Measurements from ENCODE around the gene C15orf39.

GRCh38 chr15:75201616-75202250 is at the start of gene C15orf39:
- TF ChIP-seq CTCF (IDR thresholded peaks at IDR 0.05; ENCODE audit: low read depth, low read length) (peak; percentile 77), EZH2phosphoT487 (IDR thresholded peaks at IDR 0.05; ENCODE audit: low read depth) (no peak)

Measured in OCI-LY3 (cell line).